ENCODE data around the gene HSBP1L1.

DNA sequence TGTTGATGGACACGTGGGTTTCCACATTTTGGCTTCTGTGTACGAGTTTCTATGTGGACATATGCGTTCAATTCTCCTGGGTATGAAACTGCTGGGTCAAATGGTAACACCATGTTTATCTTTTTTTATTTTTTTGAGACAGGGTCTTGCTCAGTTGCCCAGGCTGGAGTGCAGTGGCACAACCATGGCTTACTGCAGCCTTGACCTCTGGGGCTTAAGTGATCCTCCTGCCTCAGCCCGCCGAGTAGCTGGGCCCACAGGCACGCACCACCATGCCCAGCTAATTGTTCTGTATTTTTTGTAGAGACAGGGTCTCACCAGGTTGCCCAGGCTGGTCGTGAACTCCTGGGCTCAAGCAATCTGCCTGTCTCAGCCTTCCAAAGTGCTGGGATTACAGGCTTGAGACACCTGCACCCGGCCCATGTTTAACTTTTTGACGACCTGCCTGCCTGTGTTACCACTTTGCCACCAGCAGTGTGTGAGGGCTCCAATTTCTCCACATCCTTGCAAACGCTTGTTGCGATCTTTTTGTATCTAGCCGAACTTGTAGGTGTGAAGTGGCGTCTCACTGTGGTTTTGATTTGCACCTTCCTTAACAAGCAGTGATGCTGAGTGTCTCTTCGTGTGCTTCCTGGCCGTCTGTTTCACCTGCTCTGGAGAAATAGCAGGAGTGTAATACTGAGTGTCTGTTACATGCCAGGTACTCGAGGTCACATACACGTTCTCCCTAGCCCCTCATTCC is 6.9 kb downstream of the HSBP1L1 start:
- TF ChIP-seq POLR2A (IDR thresholded peaks at IDR 0.05) = no peak
- TF ChIP-seq, protein P1, sequence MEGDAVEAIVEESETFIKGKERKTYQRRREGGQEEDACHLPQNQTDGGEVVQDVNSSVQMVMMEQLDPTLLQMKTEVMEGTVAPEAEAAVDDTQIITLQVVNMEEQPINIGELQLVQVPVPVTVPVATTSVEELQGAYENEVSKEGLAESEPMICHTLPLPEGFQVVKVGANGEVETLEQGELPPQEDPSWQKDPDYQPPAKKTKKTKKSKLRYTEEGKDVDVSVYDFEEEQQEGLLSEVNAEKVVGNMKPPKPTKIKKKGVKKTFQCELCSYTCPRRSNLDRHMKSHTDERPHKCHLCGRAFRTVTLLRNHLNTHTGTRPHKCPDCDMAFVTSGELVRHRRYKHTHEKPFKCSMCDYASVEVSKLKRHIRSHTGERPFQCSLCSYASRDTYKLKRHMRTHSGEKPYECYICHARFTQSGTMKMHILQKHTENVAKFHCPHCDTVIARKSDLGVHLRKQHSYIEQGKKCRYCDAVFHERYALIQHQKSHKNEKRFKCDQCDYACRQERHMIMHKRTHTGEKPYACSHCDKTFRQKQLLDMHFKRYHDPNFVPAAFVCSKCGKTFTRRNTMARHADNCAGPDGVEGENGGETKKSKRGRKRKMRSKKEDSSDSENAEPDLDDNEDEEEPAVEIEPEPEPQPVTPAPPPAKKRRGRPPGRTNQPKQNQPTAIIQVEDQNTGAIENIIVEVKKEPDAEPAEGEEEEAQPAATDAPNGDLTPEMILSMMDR (IDR thresholded peaks at IDR 0.05) = no peak
